ENCODE measurements around the gene TMEM126A. TPM values are rescaled to one million over a fixed set of nuclear protein-coding genes. Genes with fewer than 3 reads are reported as not detected.

Gene TMEM126A
- total RNA-seq, 1 donor from 2014 or later = 47.2 TPM

- DNase-seq (ENCODE audit: low read depth) = no peak
- H3K27me3 Mint-ChIP-seq (ENCODE audit: low read depth, unreplicated experiment) = no peaks in the 10 kb centered on the region
- no peaks in the 10 kb centered on the region for H3K9me3 Mint-ChIP-seq (ENCODE audit: unreplicated experiment)
- Histone ChIP-seq H3K27me3 (ENCODE audit: insufficient read depth, low read length) (no peaks in the 10 kb centered on the region), H2AFZ (ENCODE audit: low read depth, low read length) (no peak overlapping the region), H3K36me3 (ENCODE audit: insufficient read depth, low read length) (peaks cover 14% of the 10 kb centered on the region), H3K79me2 (ENCODE audit: insufficient read depth, low read length) (peaks cover 67% of the 10 kb centered on the region), H3K4me2 (ENCODE audit: low read length) (peak overlapping the region; percentile 98), H3K27ac (ENCODE audit: low read depth, low read length) (peak overlapping the region; percentile 98), H4K20me1 (ENCODE audit: insufficient read depth, low read length) (peaks cover 58% of the 10 kb centered on the region), H3K4me1 (ENCODE audit: insufficient read depth, low read length) (peaks cover 20% of the 10 kb centered on the region), H3K4me3 (ENCODE audit: insufficient read depth, low read depth, low read length) (peak overlapping the region; percentile 95), H3K9me3 (ENCODE audit: insufficient read depth, low read depth, low read length) (no peaks in the 10 kb centered on the region), H3K9ac (ENCODE audit: low read length) (peak overlapping the region; percentile 97)
- peak overlapping the region; percentile 97 for H3K27ac Mint-ChIP-seq (ENCODE audit: unreplicated experiment)
- TF ChIP-seq EZH2 (IDR thresholded peaks at IDR 0.05; ENCODE audit: insufficient read depth, low read length) = no peak
- TF ChIP-seq CTCF (IDR thresholded peaks at IDR 0.05; ENCODE audit: insufficient read depth, low read depth, low read length) = no peak
- H3K4me1 Mint-ChIP-seq (ENCODE audit: low read depth, unreplicated experiment) = peaks cover 24% of the 10 kb centered on the region
- H3K36me3 Mint-ChIP-seq (ENCODE audit: low read depth, unreplicated experiment) = peaks cover 8% of the 10 kb centered on the region
- no peak for FAIRE-seq
- peak overlapping the region; percentile 99 for H3K4me3 Mint-ChIP-seq (ENCODE audit: unreplicated experiment)
These were observed 15.4 kb downstream of the TMEM126A start for GRCh38 chr11:85663080-85663752.

GRCh38 chr11:85663753-85664614, 16.2 kb downstream of the TMEM126A start:
- peak; percentile 19 for TF ChIP-seq CTCF (IDR thresholded peaks at IDR 0.05; ENCODE audit: insufficient read depth, low read depth, low read length)
- TF ChIP-seq EZH2 (IDR thresholded peaks at IDR 0.05; ENCODE audit: insufficient read depth, low read length) = no peak
- Histone ChIP-seq H3K27me3 (ENCODE audit: insufficient read depth, low read length) (no peaks in the 10 kb centered on the region), H3K4me1 (ENCODE audit: insufficient read depth, low read length) (peaks cover 20% of the 10 kb centered on the region), H2AFZ (ENCODE audit: low read depth, low read length) (no peak overlapping the region), H3K4me3 (ENCODE audit: insufficient read depth, low read depth, low read length) (peak overlapping the region; percentile 95), H3K4me2 (ENCODE audit: low read length) (peak overlapping the region; percentile 98), H3K27ac (ENCODE audit: low read depth, low read length) (peak overlapping the region; percentile 98), H4K20me1 (ENCODE audit: insufficient read depth, low read length) (peaks cover 52% of the 10 kb centered on the region), H3K9ac (ENCODE audit: low read length) (peak overlapping the region; percentile 97), H3K9me3 (ENCODE audit: insufficient read depth, low read depth, low read length) (no peaks in the 10 kb centered on the region), H3K36me3 (ENCODE audit: insufficient read depth, low read length) (peaks cover 11% of the 10 kb centered on the region), H3K79me2 (ENCODE audit: insufficient read depth, low read length) (peaks cover 59% of the 10 kb centered on the region)
- Mint-ChIP-seq H3K36me3 (ENCODE audit: low read depth, unreplicated experiment) (peaks cover 8% of the 10 kb centered on the region), H3K4me1 (ENCODE audit: low read depth, unreplicated experiment) (peaks cover 21% of the 10 kb centered on the region), H3K9me3 (ENCODE audit: unreplicated experiment) (no peaks in the 10 kb centered on the region), H3K27me3 (ENCODE audit: low read depth, unreplicated experiment) (no peaks in the 10 kb centered on the region), H3K4me3 (ENCODE audit: unreplicated experiment) (peak overlapping the region; percentile 99), H3K27ac (ENCODE audit: unreplicated experiment) (peak overlapping the region; percentile 97)
- DNase-seq (ENCODE audit: low read depth) (peak; percentile 29), FAIRE-seq (no peak)

Data from astrocyte (in vitro differentiated cells and primary cell).